Measurements from ENCODE around the gene PCNX2.
"Not testable (repeated sequence)": the region's sequence is repeated elsewhere in the genome, so short reads cannot be mapped to it uniquely, and the experiment has no call there.

Gene PCNX2

GRCh38 chr1:233042834-233043233 lies 252.7 kb downstream of the PCNX2 start:
- no peak for DNase-seq

- DNase-seq: no peak
Observed at GRCh38 chr1:233040494-233040893, 255.0 kb downstream of the PCNX2 start.

- DNase-seq: no peak
Observed at GRCh38 chr1:233038581-233038980, 256.9 kb downstream of the PCNX2 start.

GRCh38 chr1:233037843-233038242 lies 257.7 kb downstream of the PCNX2 start:
- DNase-seq: no peak

- DNase-seq: no peak
Observed at GRCh38 chr1:233034836-233035235, 260.7 kb downstream of the PCNX2 start.

GRCh38 chr1:233033361-233033760 lies 262.2 kb downstream of the PCNX2 start:
- DNase-seq: no peak

- DNase-seq: no peak
Observed at GRCh38 chr1:233032916-233033315, 262.6 kb downstream of the PCNX2 start.

GRCh38 chr1:233031521-233031920 lies 264.0 kb downstream of the PCNX2 start:
- no peak for DNase-seq

GRCh38 chr1:233027046-233027445 lies 268.5 kb downstream of the PCNX2 start:
- no peak for DNase-seq

- DNase-seq: no peak
Observed at GRCh38 chr1:233025567-233025966, 270.0 kb downstream of the PCNX2 start.

GRCh38 chr1:233025157-233025556 lies 270.4 kb downstream of the PCNX2 start:
- no peak for DNase-seq

GRCh38 chr1:233024199-233024598 lies 271.3 kb downstream of the PCNX2 start:
- no peak for DNase-seq

- no peak for DNase-seq
Observed at GRCh38 chr1:233022246-233022645, 273.3 kb downstream of the PCNX2 start.

GRCh38 chr1:233020426-233020825 lies 275.1 kb downstream of the PCNX2 start:
- no peak for DNase-seq

- DNase-seq: no peak
Observed at GRCh38 chr1:233019778-233020325, 275.7 kb downstream of the PCNX2 start.

GRCh38 chr1:233019083-233019482 lies 276.4 kb downstream of the PCNX2 start:
- DNase-seq: no peak

GRCh38 chr1:233016798-233017197 lies 278.7 kb downstream of the PCNX2 start:
- DNase-seq: no peak

- no peak for DNase-seq
Observed at GRCh38 chr1:233015965-233016364, 279.6 kb downstream of the PCNX2 start.

GRCh38 chr1:233012021-233012420 lies 283.5 kb downstream of the PCNX2 start:
- no peak for DNase-seq

- no peak for DNase-seq
Observed at GRCh38 chr1:233010146-233010545, 285.4 kb downstream of the PCNX2 start.

GRCh38 chr1:233006541-233006973 lies 289.0 kb downstream of the PCNX2 start:
- no peak for DNase-seq

GRCh38 chr1:233006108-233006507 lies 289.4 kb downstream of the PCNX2 start:
- DNase-seq: no peak

GRCh38 chr1:233005703-233006102 lies 289.8 kb downstream of the PCNX2 start:
- DNase-seq: no peak

GRCh38 chr1:233005156-233005555 lies 290.4 kb downstream of the PCNX2 start:
- DNase-seq: no peak

GRCh38 chr1:233004451-233004850 lies 291.1 kb downstream of the PCNX2 start:
- DNase-seq: no peak

GRCh38 chr1:233003638-233004037 lies 291.9 kb downstream of the PCNX2 start:
- DNase-seq: not testable (repeated sequence)
